HPDE6-E6E7 (cell line): ENCODE measurements around the gene FAM184A.

Source experiments
- DNase-seq: peaks from one replicate; pipeline ENCODE4 v3.0.0; 2011; ENCODE audit warnings: missing footprints; ENCODE audit errors: extremely low spot score

The FAM184A gene

DNA sequence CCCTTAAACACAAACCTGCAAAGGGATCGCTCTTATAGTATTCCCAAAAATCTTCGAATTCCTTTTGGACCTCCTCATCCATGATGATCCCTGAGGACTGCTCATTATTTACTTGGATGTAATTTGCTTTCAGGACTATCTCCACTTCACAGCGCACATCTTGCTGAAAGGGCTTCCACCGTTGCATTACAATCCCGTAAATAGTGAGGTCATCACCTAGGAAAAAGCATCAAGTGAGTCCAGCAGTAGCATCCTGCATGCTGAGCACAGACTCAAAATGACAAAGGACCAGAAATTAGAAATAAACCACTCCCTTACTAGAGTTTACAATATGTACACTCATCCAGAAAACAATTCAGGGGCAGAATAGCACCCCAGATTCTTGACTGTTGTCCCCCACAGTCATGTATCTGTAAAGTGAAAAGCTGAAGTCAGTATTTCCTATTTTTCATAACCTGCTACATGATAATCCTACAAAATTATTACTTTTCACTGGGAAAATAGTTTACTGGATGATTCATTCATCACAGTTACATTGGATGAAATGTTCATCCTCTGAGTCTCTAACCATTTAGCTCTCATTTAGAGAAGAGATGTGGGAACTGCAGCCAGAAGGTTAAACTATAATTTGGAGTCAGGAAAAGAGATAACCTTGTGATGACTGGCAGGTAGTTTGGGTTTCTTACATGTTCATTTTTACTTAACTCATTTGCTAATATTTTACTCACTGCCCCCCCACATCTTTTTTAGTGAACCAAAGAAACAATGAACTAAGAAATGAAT, 160.7 kb downstream of the FAM184A start:
- DNase-seq: no peak

DNA sequence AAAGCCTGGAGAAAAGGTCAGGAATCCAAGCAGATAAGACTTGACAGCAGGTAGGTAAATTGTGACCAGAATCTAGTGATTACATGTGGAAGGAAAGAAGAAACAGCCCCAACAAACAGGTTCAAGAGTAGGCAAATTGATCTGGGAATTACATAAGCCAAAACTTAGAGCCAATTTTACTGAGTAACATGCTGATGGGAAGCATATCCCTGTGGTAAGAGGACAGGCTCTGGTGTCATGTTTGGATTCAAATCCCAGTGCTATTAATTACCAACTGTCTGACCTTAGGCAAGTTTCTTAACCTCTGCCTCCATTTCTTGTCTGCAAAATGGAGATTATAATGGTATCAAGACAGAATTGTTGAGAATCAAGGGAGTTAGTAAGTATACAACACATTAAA, 163.9 kb downstream of the FAM184A start:
- no peak for DNase-seq

DNA sequence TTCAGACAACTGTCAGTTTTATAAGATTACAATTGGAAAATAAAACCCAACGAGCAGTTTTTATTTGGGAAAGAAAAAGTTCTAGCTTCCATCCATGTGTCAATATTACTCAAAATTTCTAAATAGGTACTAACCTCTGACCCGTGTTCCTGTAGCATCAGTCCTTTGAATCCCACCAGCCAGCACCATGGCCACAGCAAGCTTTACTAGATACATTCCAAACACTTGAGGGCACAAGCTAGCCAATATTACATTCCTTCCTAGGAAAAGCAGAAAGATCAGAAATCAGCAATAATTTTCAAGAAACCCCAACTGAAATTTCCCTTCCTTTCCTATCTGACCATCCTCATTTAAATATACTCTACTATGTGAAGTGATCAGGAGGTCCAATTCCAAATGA, 165.3 kb downstream of the FAM184A start:
- no peak for DNase-seq

DNA sequence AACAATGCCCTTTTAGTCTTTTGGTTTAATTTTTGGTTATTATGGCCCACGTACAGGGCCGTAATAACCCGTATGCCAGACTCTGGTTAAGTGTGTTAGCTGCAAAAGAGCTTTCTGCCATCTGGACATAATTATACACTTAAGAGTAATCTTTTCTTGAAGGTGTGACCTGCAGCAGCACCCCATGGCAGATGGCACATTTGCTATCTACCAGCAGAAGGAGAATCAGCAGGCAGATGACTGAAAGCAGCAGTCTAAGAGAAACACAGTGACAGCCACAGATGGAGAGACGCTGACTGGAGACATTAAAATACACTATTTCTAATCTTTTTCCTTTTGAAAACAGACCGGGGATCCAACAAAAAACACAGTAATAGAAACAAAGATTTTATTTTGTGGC, 165.8 kb downstream of the FAM184A start:
- DNase-seq: no peak
